HepG2 (cell line): Measurements from ENCODE around the gene DCTN2. TPM values are rescaled to one million over a fixed set of nuclear protein-coding genes. Genes with fewer than 3 reads are reported as not detected.

ENCODE experiments used
- ARHGAP35 ChIP-seq: sonication (generic); formaldehyde crosslinking; IDR thresholded peaks from 2 replicates; pipeline ENCODE4 v1.9.0; 2022; ENCODE audit warnings: mild to moderate bottlenecking, inconsistent platforms, moderate library complexity, missing genetic modification reagents, borderline replicate concordance
- ARNT ChIP-seq: fragments of 450-650 bp; IDR thresholded peaks from 2 replicates; pipeline ENCODE4 v1.6.1; 2017
- CHCHD3 ChIP-seq: sonication (generic); formaldehyde crosslinking; IDR thresholded peaks from 2 replicates; pipeline ENCODE4 v1.8.0; 2022; ENCODE audit warnings: mild to moderate bottlenecking, missing genetic modification reagents, moderate library complexity
- DMTF1 ChIP-seq: sonication (generic); formaldehyde crosslinking; IDR thresholded peaks from 2 replicates; pipeline ENCODE4 v1.4.0; 2020; ENCODE audit warnings: mild to moderate bottlenecking, missing genetic modification reagents
- MED1 ChIP-seq: sonication (generic); formaldehyde crosslinking; IDR thresholded peaks from 2 replicates; pipeline ENCODE4 v1.4.0; 2020; ENCODE audit warnings: missing genetic modification reagents
- NFRKB ChIP-seq: fragments of 450-650 bp; IDR thresholded peaks from 2 replicates; pipeline ENCODE4 v1.6.1; 2017
- PRDM4 ChIP-seq: sonication (generic); formaldehyde crosslinking; IDR thresholded peaks from 2 replicates; pipeline ENCODE4 v1.9.0; 2021; ENCODE audit warnings: missing genetic modification reagents, borderline replicate concordance
- RBFOX2 ChIP-seq: fragments of 200-400 bp; formaldehyde crosslinking; IDR thresholded peaks from 2 replicates; pipeline ENCODE4 v1.6.1; 2017; ENCODE audit warnings: low read depth, mild to moderate bottlenecking, low read length
- SETDB1 ChIP-seq: sonication (generic); formaldehyde crosslinking; IDR thresholded peaks from 2 replicates; pipeline ENCODE4 v1.5.1; 2020; ENCODE audit warnings: missing genetic modification reagents, mild to moderate bottlenecking, borderline replicate concordance
- ZFYVE20 ChIP-seq: sonication (generic); formaldehyde crosslinking; IDR thresholded peaks from 2 replicates; pipeline ENCODE4 v1.8.0; 2023; ENCODE audit warnings: low read depth, mild to moderate bottlenecking, moderate library complexity, missing genetic modification reagents, borderline replicate concordance
- ZNF232 ChIP-seq: sonication (generic); formaldehyde crosslinking; IDR thresholded peaks from 2 replicates; pipeline ENCODE4 v1.4.0; 2020; ENCODE audit warnings: missing genetic modification reagents, borderline replicate concordance
- ZNF276 ChIP-seq: sonication (generic); formaldehyde crosslinking; IDR thresholded peaks from 2 replicates; pipeline ENCODE4 v1.4.0; 2020; ENCODE audit warnings: mild to moderate bottlenecking, low read depth, missing genetic modification reagents
- ZNF564 ChIP-seq: sonication (generic); formaldehyde crosslinking; IDR thresholded peaks from 2 replicates; pipeline ENCODE4 v1.8.1; 2023; ENCODE audit warnings: mild to moderate bottlenecking, missing genetic modification reagents
- ZNF629 ChIP-seq: sonication (generic); formaldehyde crosslinking; conservative IDR thresholded peaks from 2 replicates; pipeline ENCODE4 v1.5.0; 2020; ENCODE audit warnings: missing genetic modification reagents
- ZNF784 ChIP-seq: sonication (generic); formaldehyde crosslinking; IDR thresholded peaks from 2 replicates; pipeline ENCODE4 v1.5.1; 2020; ENCODE audit warnings: missing genetic modification reagents, mild to moderate bottlenecking, borderline replicate concordance
- ZNF841 ChIP-seq: sonication (generic); formaldehyde crosslinking; IDR thresholded peaks from 2 replicates; pipeline ENCODE4 v1.8.1; 2023; ENCODE audit warnings: missing genetic modification reagents, borderline replicate concordance
- polyA plus RNA-seq, 8 experiments: library from polyadenylated mRNA; depleted of rRNA in 3 of 8; stranded (reverse) in 7 of 8; unstranded in 1 of 8; fragments of >200 nt; fragmentation: Illumina TruSeq in 4 of 8; extraction: Trizol in 4 of 8; gene quantifications; 2 replicates each; pipeline versions ENCODE4 v1.2.1 to v1.2.3, GENCODE V29; 2011 to 2016; ENCODE audit warnings: low read depth in 4 of 8, missing spikeins in 1 of 8, mixed read lengths in 1 of 8; ENCODE audit not compliant: insufficient read depth in 1 of 8
- total RNA-seq, 5 experiments: library from RNA; depleted of rRNA; stranded (reverse); fragments of >200 nt; fragmentation: Illumina TruSeq; extraction: Trizol; gene quantifications; 2 replicates each; pipeline ENCODE4 v1.2.3, GENCODE V29; 2016; ENCODE audit warnings: low read depth in 1 of 5

The DCTN2 gene
- total and polyA plus RNA-seq, 2 of the 13 experiments (the other 11 are each of a cell fraction or from before 2014, with no cell fraction given) = 72.0 to 77.4 TPM

- 0 out of 2 replicates have a peak, but pooled peaks have one; percentile 9 for TF ChIP-seq DMTF1 (CRISPR knock-in tag)
- no peak for TF ChIP-seq NFRKB
- TF ChIP-seq ARNT = no peak
- no peak for TF ChIP-seq ZNF564
- no peak for TF ChIP-seq ZNF841 (CRISPR knock-in tag)
- no peak for TF ChIP-seq PRDM4 (CRISPR knock-in tag)
- no peak for TF ChIP-seq ARHGAP35 (CRISPR knock-in tag)
- peak; percentile 52; the same call in 1 of the 2 replicates for TF ChIP-seq ZNF232 (CRISPR knock-in tag)
- TF ChIP-seq CHCHD3 (CRISPR knock-in tag) = no peak
- TF ChIP-seq SETDB1 (CRISPR knock-in tag) = no peak
- no peak for TF ChIP-seq ZFYVE20 (CRISPR knock-in tag)
- 0 out of 2 replicates have a peak, but pooled peaks have one; percentile 43 for TF ChIP-seq ZNF784 (CRISPR knock-in tag)
- no peak for TF ChIP-seq ZNF276 (CRISPR knock-in tag)
- TF ChIP-seq ZNF629 (CRISPR knock-in tag) = 0 out of 2 replicates have a peak, but pooled peaks have one; percentile 19
- no peak; the same call in 1 of the 2 replicates for TF ChIP-seq MED1 (CRISPR knock-in tag)
- TF ChIP-seq RBFOX2 = 0 out of 2 replicates have a peak, but pooled peaks have one; percentile 31
Measured at GRCh38 chr12:57523706-57524614, 23.0 kb downstream of the DCTN2 start (continued).
